Islet of Langerhans (tissue), 1 donor: Measurements from ENCODE around the gene CCNC.

Experiments
- FAIRE-seq: peaks from one replicate; lab custom pipeline; 2011; peaks lifted over from hg19 to GRCh38; lab: Jason Lieb, UNC

CCNC gene

DNA sequence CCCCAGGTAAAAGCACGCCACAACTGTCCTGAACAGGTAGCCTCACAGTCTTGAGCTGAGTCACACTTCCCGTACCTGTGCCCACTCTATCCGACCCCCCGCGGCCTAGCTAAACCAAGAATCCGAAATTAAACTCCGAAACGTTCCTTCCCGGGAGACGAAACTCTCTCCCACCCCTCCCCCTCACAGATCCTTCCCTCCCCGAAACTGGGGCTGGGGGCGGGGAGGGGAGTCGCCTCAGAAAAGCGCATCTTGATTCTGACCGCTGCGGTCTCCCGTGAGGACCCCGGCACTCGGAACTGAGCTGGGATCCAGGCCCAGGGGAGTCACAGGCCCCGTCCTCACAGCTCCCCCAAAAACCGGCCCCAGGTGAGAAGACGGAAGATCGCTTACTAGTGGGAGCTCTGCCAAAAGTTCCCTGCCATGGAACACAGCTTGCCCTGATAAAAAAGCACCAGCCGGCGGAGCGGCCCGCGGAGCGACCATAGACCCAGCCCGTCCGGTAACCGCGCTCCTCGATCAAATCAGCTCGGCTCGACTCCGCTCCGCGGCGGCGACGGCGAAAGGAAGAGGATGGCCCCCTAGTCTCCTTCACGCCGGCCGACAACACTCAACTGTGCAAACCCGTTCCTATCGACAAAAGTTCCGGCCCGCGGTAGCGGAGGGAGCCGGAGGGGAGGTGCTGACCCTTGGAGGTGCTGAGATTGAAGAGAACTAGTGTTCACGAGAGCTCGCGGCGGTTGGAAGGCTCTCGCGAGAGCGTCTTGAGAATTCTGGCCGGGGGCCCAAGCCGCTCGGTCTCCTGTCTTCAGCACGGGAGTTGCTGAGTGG is at the start of gene CCNC:
TSS of gene CCNC (minus strand) at position 558 of the 831 bp plus-strand sequence. CDS start at position 425, 133 bp downstream.
- FAIRE-seq: peak; percentile 68

GRCh38 chr6:99617131-99617530 is 48.7 kb upstream of the CCNC start:
- no peak for FAIRE-seq

DNA sequence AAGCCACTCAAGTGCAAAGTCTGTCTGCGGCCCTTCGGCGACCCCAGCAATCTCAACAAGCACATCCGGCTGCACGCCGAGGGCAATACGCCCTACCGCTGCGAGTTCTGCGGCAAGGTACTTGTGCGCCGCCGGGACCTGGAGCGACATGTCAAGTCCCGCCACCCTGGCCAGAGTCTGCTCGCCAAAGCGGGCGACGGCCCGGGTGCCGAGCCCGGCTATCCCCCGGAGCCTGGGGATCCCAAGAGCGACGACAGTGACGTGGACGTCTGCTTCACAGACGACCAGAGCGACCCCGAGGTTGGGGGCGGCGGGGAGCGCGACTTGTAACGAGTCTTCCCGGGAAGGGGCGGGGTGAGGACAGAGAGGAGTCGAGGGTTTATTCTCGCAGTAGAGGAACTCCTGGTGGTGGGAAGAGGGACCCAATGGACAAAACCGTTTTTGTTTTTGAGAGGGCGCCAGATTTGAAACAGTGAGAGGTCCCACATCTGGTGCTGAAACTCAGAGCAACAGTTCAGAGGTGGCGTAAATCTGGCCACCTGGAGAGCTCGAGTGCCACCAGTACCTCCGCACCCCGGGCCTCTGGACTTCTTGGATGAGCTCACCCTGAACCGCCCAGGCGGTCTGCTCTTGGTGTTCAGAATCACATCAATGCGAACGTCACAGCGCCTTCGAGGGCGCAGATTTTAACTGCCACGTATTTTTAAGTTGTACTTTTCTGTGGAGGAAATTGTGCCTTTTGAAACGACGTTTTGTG is 46.1 kb upstream of the CCNC start:
- FAIRE-seq: no peak

DNA sequence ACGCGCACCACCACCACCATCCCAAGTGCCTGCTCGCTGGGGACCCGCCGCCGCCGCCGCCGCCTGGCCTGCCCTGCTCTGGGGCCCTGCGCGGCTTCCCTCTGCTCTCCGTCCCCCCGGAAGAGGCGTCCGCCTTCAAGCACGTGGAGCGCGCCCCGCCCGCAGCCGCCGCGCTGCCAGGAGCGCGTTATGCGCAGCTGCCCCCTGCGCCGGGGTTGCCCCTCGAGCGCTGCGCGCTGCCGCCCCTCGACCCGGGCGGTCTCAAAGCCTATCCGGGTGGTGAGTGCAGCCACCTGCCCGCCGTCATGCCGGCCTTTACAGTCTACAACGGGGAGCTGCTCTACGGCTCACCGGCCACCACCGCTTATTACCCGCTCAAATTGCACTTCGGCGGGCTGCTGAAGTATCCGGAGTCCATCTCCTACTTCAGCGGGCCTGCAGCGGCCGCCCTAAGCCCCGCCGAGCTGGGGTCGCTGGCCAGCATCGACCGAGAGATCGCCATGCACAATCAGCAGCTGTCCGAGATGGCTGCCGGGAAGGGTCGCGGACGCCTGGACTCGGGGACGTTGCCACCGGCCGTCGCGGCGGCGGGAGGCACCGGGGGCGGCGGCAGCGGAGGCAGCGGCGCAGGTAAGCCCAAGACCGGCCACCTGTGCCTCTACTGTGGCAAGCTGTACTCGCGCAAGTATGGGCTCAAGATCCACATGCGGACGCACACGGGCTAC is 45.4 kb upstream of the CCNC start:
- FAIRE-seq: no peak

DNA sequence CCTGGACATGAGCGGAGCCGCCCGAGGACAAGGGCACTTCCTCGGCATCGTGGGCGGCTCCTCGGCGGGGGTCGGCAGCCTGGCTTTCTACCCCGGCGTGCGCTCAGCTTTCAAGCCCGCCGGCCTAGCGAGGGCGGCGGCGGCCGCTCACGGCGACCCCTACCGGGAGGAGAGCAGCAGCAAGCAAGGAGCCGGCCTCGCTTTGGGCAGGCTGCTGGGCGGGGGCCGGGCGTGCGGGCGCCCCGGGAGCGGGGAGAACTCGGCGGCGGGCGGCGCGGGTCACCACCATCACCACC is 44.9 kb upstream of the CCNC start:
- FAIRE-seq: no peak

GRCh38 chr6:99612551-99613408 is 44.3 kb upstream of the CCNC start:
- FAIRE-seq: no peak

GRCh38 chr6:99611148-99611547 is 42.7 kb upstream of the CCNC start:
- FAIRE-seq: no peak

DNA sequence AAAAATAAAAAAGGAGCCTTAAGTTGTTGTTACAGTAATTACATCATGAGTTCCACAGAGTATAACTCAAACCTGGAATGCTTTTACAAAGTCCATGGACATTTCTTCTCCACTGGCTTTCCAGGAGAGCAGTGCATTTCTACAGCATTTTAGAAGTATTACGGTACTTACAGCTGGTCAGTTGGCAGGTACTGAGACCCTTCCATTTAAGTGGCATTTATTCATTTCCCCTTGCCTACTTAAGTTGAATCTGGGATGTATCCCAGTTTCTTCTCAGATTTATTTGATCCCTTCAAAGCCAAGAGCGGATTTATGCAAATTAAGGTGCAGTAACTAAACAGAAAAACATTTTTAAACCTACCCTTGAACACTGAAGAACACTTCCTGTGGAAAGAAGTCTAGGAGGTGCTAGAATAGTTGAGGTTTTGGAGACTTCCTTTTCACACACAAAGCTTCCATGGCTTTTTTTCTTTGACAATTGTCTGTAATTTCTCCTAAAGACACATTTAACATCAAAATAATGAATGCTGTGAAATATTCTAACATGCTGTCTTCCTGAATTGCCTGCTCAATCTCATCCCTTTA is 41.5 kb upstream of the CCNC start:
- no peak for FAIRE-seq

- no peak for FAIRE-seq
These were observed 40.5 kb upstream of the CCNC start for GRCh38 chr6:99608886-99609482.

GRCh38 chr6:99608059-99608885 is 39.8 kb upstream of the CCNC start:
- no peak for FAIRE-seq

DNA sequence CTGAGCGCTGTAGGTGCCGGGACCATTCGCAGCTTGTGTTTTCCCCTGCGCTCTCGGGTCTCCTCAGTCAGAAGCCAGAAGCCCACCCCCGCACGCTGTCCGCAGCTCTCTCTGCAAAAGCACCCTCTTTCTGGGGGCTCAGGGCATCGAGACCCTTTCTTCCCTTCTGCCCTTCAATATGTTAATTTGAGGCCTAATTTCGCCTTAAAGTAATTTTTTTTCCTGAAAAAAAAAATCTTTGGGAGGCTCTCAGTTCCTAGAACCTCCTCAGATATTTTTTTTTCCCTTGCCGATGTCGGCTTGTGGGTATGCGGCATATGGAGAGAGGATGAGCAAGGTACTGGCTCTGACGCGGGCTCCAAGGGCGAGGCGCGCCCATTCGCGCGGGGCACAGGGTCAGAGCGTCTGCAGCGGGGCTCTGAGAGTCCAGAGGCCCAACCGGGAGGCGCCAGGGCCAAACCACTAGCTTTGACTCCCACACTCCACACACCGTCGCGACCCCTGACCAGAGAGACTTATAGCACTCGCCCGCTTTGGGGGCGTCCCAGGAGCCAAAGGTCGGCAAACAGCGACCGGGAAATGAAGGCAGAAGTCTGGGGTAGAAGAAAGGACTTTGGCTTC is 39.1 kb upstream of the CCNC start:
- no peak for FAIRE-seq

DNA sequence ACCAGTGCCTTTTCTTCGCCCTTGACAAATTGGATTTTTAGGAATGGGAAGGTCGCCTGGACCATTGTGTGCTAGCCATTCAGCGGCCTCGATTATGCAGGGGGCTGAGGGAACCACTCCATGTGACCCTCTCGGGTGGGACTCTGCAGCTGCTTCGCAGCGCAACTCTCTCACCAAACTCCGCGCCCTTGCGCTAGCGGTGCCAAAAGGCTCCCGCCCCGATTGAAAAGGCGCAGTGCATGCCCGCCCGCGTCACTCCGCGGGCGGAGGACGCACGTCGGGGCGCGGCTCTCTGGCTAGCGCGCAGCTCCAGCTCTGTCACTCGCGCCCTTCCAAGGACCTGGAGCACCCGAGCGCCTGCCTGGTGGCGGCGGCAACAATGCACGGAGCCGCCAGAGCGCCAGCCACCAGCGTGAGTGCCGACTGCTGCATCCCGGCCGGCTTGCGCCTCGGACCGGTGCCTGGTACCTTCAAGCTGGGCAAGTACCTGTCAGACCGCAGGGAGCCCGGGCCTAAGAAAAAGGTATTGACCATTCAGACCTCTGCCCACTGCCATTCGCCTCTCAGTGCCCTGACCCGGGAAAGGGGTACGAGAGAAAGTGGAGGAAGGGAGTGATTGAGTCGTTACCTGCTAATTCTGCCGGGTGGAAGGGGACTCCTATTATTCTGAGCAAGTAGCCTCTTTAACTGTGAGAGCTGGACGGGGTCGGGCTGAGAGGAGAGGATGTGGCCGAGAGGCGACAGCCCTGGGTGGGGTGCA is 38.4 kb upstream of the CCNC start, which contains the start of gene PRDM13:
TSS of gene PRDM13 (plus strand) at position 178 of the 760 bp plus-strand sequence. CDS start at position 380, 202 bp downstream.
- no peak for FAIRE-seq

DNA sequence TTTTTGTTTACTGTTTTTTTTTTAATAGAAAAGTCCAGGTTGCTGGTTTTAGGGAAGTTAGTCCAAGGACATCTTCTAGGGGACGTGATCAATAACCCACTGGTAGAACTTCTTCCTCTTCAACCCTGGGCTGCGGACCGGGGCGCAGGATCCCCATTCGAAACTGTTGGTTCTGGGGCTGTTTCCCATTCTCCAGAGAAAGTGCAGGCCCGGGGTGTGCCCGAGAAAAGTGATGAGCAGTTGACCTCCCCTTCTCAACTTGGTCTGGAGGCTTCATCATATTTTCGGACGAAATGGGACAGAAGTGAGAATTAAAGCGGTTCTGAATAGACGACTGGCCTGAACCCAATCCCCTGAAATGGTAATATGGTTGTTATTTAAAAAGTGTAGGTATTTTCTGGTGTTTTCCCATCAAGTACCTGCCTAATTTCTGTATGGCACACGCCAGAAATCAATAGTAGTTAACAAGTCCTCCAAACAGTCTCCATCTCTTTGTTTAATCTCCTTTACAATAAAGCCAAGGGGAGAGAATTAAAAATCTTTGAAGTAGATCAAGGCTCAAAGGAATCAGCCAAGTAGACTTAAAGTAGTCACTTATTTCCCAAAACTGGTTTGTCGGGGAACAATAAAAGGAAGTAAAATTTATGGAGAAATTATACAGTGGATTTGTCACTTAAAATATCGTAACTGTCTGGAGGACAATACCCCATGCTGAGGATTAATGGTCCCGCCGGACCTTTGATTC is 37.6 kb upstream of the CCNC start:
- FAIRE-seq: no peak

GRCh38 chr6:99605074-99605734 is 36.7 kb upstream of the CCNC start:
- no peak for FAIRE-seq

DNA sequence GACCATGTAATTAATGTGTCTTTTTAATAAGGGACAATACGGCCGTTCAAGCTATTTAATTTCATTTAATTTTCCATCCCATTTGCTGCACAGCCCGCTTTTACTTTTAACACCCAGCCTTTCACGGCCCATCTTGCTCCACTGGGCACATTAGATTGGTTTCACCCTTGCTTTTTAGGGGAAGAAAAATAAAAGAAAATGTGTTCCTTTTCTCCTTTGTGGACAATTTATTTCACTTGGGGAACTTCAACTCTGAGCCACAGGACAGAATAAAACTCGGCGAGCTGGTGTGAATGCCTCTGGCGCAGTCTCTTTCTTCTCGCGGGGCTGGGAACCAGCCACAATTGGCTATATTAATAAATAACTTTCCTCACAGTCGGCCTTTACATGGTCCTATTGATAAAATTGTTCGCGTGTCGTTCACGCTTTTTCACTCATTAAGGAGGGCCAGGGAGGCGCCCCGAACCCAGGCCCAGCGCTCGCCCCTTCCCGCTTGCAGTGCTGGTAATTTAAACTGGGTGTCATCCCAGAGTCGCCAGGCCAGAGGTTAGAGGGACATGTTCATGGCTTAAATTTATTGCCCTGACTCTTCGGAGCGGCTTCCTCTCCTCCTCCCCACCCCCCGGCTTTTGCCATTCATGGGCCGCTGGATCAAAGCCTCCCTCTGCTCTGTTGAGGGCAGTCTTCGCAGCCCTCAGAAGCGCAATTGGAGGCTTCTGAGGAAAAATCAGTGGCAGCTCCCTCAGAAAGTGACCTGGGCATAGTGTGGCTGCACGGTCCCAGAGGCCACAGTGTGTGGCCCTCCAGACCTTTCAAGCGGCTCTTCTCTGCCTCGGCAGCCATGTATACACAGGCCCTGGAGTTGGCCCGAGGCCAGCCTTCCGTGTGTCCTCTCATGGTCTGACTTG is 36.0 kb upstream of the CCNC start:
- no peak for FAIRE-seq

GRCh38 chr6:99603421-99604165 is 35.1 kb upstream of the CCNC start:
- no peak for FAIRE-seq
